Peyer's patch (tissue), 4 donors: ENCODE data around the gene ALOX15B.
A peak's percentile ranks its signal among the peaks of the same experiment; 100 is the strongest.

Experiments
- CTCF ChIP-seq, 6 experiments: fragments of 450-650 bp in 4 of 6; fragments of 200-600 bp in 2 of 6; sonication (generic) in 1 of 6; IDR thresholded peaks; one replicate each; pipeline ENCODE4 v1.5.1; 2017 to 2019; ENCODE audit warnings: antibody characterized with exemption in 6 of 6, mild to moderate bottlenecking in 3 of 6, moderate library complexity in 1 of 6
- POLR2A ChIP-seq, 2 donors: fragments of 450-650 bp; IDR thresholded peaks; one replicate each; pipeline ENCODE4 v1.5.1; 2017; ENCODE audit warnings: antibody characterized with exemption in 2 of 2, mild to moderate bottlenecking in 2 of 2, moderate library complexity in 2 of 2

- peak; percentile 57 to 85 (median 78) for TF ChIP-seq CTCF (IDR thresholded peaks at IDR 0.05)
- TF ChIP-seq POLR2A (IDR thresholded peaks at IDR 0.05), result no peak
Observed at GRCh38 chr17:8060274-8060673, 21.4 kb downstream of the ALOX15B start.
